GM12801 (cell line): ENCODE results near the gene FAM98C.

Experiments used
- TF ChIP-seq, protein P1 (sequence below): IDR thresholded peaks from one replicate; pipeline ENCODE4 v1.5.1; 2011; ENCODE audit warnings: control low read depth; ENCODE audit not compliant: insufficient read length; ENCODE audit errors: extremely low read depth

Gene FAM98C

DNA sequence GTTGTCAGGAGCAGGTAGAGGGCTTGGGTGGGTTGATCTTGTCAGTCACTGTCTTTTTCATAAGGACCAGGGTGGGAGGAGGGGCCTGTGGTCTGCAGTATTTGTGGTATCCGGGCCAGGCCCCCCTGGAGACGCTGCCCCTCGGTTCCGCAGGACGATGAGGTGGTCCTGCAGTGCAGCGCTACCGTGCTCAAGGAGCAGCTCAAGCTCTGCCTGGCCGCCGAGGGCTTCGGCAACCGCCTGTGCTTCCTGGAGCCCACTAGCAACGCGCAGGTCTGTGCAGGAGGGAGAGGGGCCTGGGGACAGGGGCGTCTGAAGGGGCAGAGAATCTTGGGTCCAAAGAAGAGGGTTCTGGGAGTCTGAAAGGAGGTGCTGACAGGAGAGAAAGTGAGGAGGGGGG lies 37.7 kb downstream of the FAM98C start:
- TF ChIP-seq, protein P1, sequence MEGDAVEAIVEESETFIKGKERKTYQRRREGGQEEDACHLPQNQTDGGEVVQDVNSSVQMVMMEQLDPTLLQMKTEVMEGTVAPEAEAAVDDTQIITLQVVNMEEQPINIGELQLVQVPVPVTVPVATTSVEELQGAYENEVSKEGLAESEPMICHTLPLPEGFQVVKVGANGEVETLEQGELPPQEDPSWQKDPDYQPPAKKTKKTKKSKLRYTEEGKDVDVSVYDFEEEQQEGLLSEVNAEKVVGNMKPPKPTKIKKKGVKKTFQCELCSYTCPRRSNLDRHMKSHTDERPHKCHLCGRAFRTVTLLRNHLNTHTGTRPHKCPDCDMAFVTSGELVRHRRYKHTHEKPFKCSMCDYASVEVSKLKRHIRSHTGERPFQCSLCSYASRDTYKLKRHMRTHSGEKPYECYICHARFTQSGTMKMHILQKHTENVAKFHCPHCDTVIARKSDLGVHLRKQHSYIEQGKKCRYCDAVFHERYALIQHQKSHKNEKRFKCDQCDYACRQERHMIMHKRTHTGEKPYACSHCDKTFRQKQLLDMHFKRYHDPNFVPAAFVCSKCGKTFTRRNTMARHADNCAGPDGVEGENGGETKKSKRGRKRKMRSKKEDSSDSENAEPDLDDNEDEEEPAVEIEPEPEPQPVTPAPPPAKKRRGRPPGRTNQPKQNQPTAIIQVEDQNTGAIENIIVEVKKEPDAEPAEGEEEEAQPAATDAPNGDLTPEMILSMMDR = no peak

DNA sequence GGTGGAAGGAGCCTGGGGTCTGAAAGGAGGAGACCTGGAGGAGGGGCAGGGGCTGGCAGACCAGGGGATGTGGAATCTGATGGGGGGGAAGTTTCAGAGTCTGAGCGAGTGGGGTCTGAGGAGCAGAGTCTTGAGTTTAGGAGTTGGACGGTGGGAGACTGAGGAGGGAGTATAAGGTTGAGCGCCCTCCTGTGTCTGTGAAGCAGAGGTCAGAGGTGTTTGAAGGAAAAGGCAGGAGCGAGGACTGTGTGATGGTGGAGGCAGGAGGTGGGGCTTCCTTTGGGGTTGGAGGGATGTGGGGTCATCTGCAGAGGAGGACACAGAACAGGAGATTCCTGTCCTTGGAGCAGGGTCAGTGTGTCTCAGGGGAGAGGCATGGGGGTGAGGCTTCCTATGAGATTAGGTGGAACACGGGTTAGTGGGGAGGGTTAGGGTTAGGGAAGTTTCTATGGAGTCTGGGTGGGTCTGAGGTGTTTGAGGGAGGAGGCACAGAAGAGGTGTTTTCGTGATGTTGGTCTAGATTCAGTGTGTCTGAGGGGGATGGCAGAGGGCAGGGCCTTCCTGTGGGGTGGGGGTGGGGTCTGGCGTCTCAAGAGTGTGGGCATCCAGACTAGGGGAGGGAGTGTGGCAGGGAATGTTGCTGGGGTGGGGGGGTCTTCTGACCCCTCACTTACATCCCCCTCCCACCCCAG lies 38.9 kb downstream of the FAM98C start:
- TF ChIP-seq, protein P1 = no peak

DNA sequence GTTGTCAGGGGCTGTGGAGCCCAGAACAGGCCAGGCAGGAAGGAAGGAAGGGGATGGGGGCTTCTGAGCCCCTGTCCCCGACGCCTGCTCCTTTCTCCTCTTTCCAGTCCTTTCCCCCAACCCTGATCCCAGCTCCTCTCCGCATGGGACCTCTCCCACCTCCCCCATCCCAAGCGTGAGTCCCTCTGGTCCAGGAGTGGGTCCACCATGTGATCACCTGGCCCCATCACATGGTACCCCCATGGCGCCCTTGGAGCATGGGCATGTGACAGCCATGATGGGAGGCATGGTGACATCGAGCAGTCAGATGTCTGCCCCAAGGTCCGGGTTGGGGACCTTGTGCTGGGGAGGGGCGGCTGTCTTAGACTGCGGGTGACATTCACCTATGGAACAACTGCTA lies 39.8 kb downstream of the FAM98C start:
- TF ChIP-seq, protein P1 = no peak

DNA sequence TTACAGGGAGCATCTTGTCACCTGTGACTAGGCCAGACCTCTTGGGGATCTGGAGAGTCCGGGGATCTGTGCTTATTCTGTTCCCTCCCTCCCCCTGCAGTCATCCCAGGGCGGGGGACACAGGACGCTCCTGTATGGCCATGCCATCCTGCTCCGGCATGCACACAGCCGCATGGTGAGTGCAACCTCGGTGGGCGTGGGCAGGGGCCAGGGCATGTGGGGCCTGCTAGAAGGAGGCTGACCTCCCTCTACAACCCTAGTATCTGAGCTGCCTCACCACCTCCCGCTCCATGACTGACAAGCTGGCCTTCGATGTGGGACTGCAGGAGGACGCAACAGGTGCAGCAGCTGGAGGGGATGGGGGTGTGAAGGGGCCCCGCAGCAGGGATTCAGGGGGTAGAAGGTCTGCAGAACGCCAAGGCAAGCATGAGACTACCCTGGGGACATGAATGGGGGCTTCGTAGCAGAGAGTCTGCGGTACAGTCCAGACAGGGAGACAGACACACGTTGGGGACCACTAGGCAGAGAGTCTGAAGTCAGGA lies 40.6 kb downstream of the FAM98C start:
- TF ChIP-seq, protein P1 = no peak

DNA sequence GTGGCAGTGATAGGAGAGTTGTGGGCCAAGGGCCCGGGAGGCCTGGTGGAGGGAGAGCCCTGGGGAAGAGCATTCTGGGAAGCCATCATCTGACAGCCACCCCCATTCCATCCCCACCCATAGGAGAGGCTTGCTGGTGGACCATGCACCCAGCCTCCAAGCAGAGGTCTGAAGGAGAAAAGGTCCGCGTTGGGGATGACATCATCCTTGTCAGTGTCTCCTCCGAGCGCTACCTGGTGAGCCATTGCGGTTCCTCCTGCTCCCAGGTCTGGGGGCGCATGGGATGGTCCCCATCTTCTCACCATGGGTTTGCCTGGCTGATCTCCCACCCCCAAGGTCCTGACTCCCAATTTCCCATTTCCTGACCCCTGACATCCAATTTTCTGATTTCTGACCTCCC lies 41.1 kb downstream of the FAM98C start:
- TF ChIP-seq, protein P1 = no peak

DNA sequence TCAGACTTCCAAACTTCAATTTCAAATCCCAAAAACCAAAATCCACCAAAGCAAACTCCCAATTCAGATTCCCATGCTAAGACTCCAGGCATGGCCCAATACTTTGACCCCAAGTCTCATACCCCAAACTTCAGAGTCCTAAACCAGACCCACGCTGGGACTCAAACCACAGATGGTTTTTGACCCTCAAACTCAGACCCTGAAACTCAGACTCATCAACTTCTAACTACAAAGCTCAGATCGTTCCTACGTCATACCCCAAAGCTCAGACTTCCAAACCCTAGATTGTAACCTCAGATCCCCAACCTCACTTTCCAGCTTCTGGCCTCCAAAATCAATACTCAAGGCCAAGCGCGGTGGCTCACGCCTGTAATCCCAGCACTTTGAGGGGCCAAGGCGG lies 42.5 kb downstream of the FAM98C start:
- TF ChIP-seq, protein P1 = no peak

DNA sequence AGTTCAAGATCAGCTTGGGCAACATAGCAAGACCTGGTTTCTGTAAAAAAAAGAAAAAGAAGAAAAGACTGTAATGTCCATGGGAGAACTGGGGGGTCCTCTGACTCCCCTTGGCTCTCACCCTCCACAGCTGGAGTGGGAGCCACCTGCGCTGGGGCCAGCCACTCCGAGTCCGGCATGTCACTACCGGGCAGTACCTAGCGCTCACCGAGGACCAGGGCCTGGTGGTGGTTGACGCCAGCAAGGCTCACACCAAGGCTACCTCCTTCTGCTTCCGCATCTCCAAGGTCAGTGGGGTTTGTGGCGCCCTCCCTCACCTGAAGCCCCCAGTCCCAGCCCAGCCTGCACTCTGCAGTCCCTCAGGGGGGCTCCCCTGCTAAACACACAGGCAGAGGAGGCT lies 45.3 kb downstream of the FAM98C start:
- TF ChIP-seq, protein P1 = no peak
